K562 (cell line): Measurements from ENCODE around the gene AHSG. TPM values are rescaled to one million over a fixed set of nuclear protein-coding genes. Genes with fewer than 3 reads are reported as not detected.

Source experiments
- GTF2E2 ChIP-seq: fragments of 200-800 bp; sonication (Bioruptor generic); IDR thresholded peaks from 2 replicates; pipeline ENCODE4 v1.6.1; 2016; ENCODE audit warnings: missing genetic modification characterization, missing compliant biosample characterization
- HOXB6 ChIP-seq: fragments of 250-450 bp; sonication (Bioruptor Pico); IDR thresholded peaks from 2 replicates; pipeline ENCODE4 v1.5.1; 2022; ENCODE audit warnings: mild to moderate bottlenecking, borderline replicate concordance
- KDM1A ChIP-seq, 2 experiments: fragments of 450-650 bp; IDR thresholded peaks; 2 replicates each; pipeline ENCODE4 v1.6.1; 2016; ENCODE audit warnings: mild to moderate bottlenecking in 2 of 2
- MAFF ChIP-seq: IDR thresholded peaks from 2 replicates; pipeline ENCODE4 v1.6.1; 2012; ENCODE audit warnings: low read length, improper control_type of control experiment
- MEIS2 ChIP-seq: fragments of 450-650 bp; IDR thresholded peaks from 2 replicates; pipeline ENCODE4 v1.6.1; 2014; ENCODE audit warnings: mild to moderate bottlenecking; ENCODE audit not compliant: partially characterized antibody
- MTA1 ChIP-seq: fragments of 450-650 bp; IDR thresholded peaks from 2 replicates; pipeline ENCODE4 v1.6.1; 2017; ENCODE audit warnings: borderline replicate concordance
- MTA3 ChIP-seq: fragments of 450-650 bp; formaldehyde crosslinking; IDR thresholded peaks from 2 replicates; pipeline ENCODE4 v1.6.1; 2017; ENCODE audit warnings: mild to moderate bottlenecking, borderline replicate concordance
- NR3C1 ChIP-seq: sonication (generic); formaldehyde crosslinking; IDR thresholded peaks from 2 replicates; pipeline ENCODE4 v1.8.1; 2022; ENCODE audit warnings: missing genetic modification reagents
- POLR2H ChIP-seq: IDR thresholded peaks from 2 replicates; pipeline ENCODE4 v1.6.1; 2016; ENCODE audit warnings: missing genetic modification characterization, low read depth, mild to moderate bottlenecking, control low read depth, missing compliant biosample characterization, moderate library complexity
- SETDB1 ChIP-seq: IDR thresholded peaks from one replicate; pipeline ENCODE4 v1.6.1; 2012; ENCODE audit warnings: low read length, control low read depth, inconsistent platforms
- TAF1 ChIP-seq: IDR thresholded peaks from 2 replicates; pipeline ENCODE4 v1.6.1; 2011; ENCODE audit warnings: mild to moderate bottlenecking, low read length, moderate library complexity; ENCODE audit not compliant: insufficient read depth, control insufficient read depth, severe bottlenecking; ENCODE audit errors: extremely low read depth
- ZC3H11A ChIP-seq: IDR thresholded peaks from 2 replicates; pipeline ENCODE4 v1.6.1; 2012; ENCODE audit warnings: low read depth, low read length, improper control_type of control experiment
- ZNF232 ChIP-seq: sonication (generic); formaldehyde crosslinking; IDR thresholded peaks from 2 replicates; pipeline ENCODE4 v1.8.0; 2022; ENCODE audit warnings: mild to moderate bottlenecking, missing genetic modification reagents
- ZNF3 ChIP-seq: fragments of 250-450 bp; sonication (Bioruptor Pico); IDR thresholded peaks from 2 replicates; pipeline ENCODE4 v1.5.0; 2021; ENCODE audit warnings: mild to moderate bottlenecking, moderate library complexity
- ZNF707 ChIP-seq: fragments of 250-450 bp; sonication (Bioruptor Pico); conservative IDR thresholded peaks from 2 replicates; pipeline ENCODE4 v1.8.0; 2022; ENCODE audit warnings: inconsistent platforms, mild to moderate bottlenecking, moderate library complexity
- polyA plus RNA-seq, 8 experiments: library from polyadenylated mRNA; depleted of rRNA in 4 of 8; stranded (reverse) in 5 of 8; unstranded in 3 of 8; fragments of >200 nt; fragmentation: Nextera tagmentation in 2 of 8; fragmentation: Illumina TruSeq in 1 of 8; extraction: Ambion mirVana in 2 of 8; extraction: Trizol in 1 of 8; gene quantifications; 2 replicates each; pipeline versions ENCODE4 v1.2.1 to v1.2.3, GENCODE V29; 2011 to 2014; ENCODE audit warnings: inconsistent platforms in 1 of 8, missing spikeins in 1 of 8
- total RNA-seq, 7 experiments: library from RNA; depleted of rRNA in 6 of 7; stranded (reverse); fragments of >200 nt in 6 of 7; fragmentation: Illumina TruSeq in 2 of 7; extraction: Trizol in 2 of 7; gene quantifications; 2 replicates each; pipeline versions ENCODE4 v1.2.1 to v1.2.3, GENCODE V29; 2011 to 2021; ENCODE audit warnings: low replicate concordance in 1 of 7
- TF ChIP-seq, protein P1 (sequence below), 2 experiments: fragments of 450-650 bp in 1 of 2; IDR thresholded peaks; 2 replicates each; pipeline ENCODE4 v1.6.1; 2011 to 2017; ENCODE audit warnings: low read depth in 2 of 2, antibody characterized with exemption in 1 of 2, borderline replicate concordance in 1 of 2, low read length in 1 of 2, mild to moderate bottlenecking in 1 of 2, mixed read lengths in 1 of 2; ENCODE audit not compliant: control insufficient read depth in 1 of 2
- TF ChIP-seq, protein P2 (sequence below): sonication (generic); formaldehyde crosslinking; IDR thresholded peaks from 2 replicates; pipeline ENCODE4 v1.8.1; 2023; ENCODE audit warnings: mild to moderate bottlenecking, missing genetic modification reagents
- TF ChIP-seq, protein P3 (sequence below): fragments of 450-650 bp; IDR thresholded peaks from one replicate; pipeline ENCODE4 v1.6.1; 2018; ENCODE audit warnings: mild to moderate bottlenecking, moderate library complexity; ENCODE audit not compliant: partially characterized antibody
- TF ChIP-seq, protein P4 (sequence below): sonication (generic); formaldehyde crosslinking; IDR thresholded peaks from 2 replicates; pipeline ENCODE4 v1.9.0; 2022; ENCODE audit warnings: mild to moderate bottlenecking, missing genetic modification reagents
- TF ChIP-seq, protein P5 (sequence below): sonication (generic); formaldehyde crosslinking; IDR thresholded peaks from 2 replicates; pipeline ENCODE4 v1.8.1; 2023; ENCODE audit warnings: mild to moderate bottlenecking, missing genetic modification reagents

Gene AHSG
- total and polyA plus RNA-seq, 9 of the 15 experiments (the other 6 are each of a cell fraction or from before 2014, with no cell fraction given): 0.69 TPM; not detected in 8

DNA sequence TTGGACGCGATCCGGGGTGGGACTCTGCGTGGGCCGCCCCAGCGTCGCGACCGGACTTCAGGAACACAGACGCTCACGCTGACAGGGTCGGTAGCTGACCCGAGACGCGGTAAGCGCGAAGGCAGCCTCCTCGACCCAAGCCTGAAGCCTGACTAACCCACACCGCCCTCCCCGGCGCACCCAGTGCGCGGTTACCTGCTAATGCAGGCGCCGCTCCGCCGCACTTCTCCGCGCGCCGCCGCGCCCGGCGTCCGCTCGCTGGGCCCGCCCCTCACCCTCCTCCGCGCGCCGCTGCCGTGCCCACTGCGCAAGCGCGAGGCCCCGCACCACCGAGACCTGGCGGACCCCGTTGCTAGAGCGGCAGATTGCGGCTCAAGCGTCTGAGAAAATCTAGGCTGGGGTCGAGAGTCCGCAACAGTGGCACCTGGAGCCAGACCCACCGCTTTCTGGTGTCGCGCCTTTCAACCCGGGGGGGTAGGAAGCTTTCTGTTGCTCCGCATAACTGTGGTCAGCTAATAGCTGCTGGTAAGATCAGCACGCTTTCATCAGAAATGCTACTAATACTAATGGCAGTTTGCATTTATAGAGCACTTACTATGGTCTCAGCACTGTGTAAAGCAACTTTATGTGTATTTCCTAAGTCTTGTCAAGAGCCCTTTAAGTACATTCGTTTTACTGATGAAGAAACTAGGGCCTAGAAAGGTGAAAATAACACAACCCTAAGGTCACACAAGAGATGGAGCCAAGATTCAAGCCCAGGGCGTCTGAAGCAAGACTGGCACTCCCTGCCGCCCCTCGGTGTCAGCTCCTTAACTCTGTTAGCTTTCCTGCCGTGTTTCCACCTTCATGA is 45.6 kb upstream of the AHSG start, which contains the start of gene TBCCD1 (continued):
- TF ChIP-seq, protein P1, sequence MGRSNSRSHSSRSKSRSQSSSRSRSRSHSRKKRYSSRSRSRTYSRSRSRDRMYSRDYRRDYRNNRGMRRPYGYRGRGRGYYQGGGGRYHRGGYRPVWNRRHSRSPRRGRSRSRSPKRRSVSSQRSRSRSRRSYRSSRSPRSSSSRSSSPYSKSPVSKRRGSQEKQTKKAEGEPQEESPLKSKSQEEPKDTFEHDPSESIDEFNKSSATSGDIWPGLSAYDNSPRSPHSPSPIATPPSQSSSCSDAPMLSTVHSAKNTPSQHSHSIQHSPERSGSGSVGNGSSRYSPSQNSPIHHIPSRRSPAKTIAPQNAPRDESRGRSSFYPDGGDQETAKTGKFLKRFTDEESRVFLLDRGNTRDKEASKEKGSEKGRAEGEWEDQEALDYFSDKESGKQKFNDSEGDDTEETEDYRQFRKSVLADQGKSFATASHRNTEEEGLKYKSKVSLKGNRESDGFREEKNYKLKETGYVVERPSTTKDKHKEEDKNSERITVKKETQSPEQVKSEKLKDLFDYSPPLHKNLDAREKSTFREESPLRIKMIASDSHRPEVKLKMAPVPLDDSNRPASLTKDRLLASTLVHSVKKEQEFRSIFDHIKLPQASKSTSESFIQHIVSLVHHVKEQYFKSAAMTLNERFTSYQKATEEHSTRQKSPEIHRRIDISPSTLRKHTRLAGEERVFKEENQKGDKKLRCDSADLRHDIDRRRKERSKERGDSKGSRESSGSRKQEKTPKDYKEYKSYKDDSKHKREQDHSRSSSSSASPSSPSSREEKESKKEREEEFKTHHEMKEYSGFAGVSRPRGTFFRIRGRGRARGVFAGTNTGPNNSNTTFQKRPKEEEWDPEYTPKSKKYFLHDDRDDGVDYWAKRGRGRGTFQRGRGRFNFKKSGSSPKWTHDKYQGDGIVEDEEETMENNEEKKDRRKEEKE (IDR thresholded peaks at IDR 0.05; ENCODE audit: borderline replicate concordance in 1 of 2, control insufficient read depth in 1 of 2, low read depth in 2 of 2, low read length in 1 of 2): no peak
- no peak for TF ChIP-seq MTA1
- TF ChIP-seq MTA3: peak; percentile 86
- TF ChIP-seq, protein P2, sequence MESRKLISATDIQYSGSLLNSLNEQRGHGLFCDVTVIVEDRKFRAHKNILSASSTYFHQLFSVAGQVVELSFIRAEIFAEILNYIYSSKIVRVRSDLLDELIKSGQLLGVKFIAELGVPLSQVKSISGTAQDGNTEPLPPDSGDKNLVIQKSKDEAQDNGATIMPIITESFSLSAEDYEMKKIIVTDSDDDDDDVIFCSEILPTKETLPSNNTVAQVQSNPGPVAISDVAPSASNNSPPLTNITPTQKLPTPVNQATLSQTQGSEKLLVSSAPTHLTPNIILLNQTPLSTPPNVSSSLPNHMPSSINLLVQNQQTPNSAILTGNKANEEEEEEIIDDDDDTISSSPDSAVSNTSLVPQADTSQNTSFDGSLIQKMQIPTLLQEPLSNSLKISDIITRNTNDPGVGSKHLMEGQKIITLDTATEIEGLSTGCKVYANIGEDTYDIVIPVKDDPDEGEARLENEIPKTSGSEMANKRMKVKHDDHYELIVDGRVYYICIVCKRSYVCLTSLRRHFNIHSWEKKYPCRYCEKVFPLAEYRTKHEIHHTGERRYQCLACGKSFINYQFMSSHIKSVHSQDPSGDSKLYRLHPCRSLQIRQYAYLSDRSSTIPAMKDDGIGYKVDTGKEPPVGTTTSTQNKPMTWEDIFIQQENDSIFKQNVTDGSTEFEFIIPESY (CRISPR knock-in tag): peak; percentile 29; the same call in 1 of the 2 replicates
- TF ChIP-seq ZC3H11A: no peak
- no peak for TF ChIP-seq ZNF707 (CRISPR knock-in tag)
- no peak for TF ChIP-seq MAFF
- no peak for TF ChIP-seq SETDB1
- TF ChIP-seq MEIS2: peak; percentile 88
- no peak for TF ChIP-seq NR3C1 (CRISPR knock-in tag)
- TF ChIP-seq ZNF232 (CRISPR knock-in tag): no peak
- TF ChIP-seq ZNF3 (CRISPR knock-in tag): no peak
- TF ChIP-seq POLR2H: peak; percentile 88
- TF ChIP-seq GTF2E2 (tag): peak; percentile 65; the same call in 1 of the 2 replicates
- peak; percentile 96 for TF ChIP-seq TAF1
- TF ChIP-seq KDM1A (IDR thresholded peaks at IDR 0.05): no peak
- TF ChIP-seq, protein P3, sequence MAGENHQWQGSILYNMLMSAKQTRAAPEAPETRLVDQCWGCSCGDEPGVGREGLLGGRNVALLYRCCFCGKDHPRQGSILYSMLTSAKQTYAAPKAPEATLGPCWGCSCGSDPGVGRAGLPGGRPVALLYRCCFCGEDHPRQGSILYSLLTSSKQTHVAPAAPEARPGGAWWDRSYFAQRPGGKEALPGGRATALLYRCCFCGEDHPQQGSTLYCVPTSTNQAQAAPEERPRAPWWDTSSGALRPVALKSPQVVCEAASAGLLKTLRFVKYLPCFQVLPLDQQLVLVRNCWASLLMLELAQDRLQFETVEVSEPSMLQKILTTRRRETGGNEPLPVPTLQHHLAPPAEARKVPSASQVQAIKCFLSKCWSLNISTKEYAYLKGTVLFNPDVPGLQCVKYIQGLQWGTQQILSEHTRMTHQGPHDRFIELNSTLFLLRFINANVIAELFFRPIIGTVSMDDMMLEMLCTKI: no peak
- TF ChIP-seq HOXB6: no peak
- TF ChIP-seq, protein P4, sequence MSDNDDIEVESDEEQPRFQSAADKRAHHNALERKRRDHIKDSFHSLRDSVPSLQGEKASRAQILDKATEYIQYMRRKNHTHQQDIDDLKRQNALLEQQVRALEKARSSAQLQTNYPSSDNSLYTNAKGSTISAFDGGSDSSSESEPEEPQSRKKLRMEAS (CRISPR knock-in tag): peak; percentile 56
- TF ChIP-seq, protein P5, sequence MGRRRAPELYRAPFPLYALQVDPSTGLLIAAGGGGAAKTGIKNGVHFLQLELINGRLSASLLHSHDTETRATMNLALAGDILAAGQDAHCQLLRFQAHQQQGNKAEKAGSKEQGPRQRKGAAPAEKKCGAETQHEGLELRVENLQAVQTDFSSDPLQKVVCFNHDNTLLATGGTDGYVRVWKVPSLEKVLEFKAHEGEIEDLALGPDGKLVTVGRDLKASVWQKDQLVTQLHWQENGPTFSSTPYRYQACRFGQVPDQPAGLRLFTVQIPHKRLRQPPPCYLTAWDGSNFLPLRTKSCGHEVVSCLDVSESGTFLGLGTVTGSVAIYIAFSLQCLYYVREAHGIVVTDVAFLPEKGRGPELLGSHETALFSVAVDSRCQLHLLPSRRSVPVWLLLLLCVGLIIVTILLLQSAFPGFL (CRISPR knock-in tag): no peak
